HepG2 (cell line): ENCODE results near the gene CHRM5. TPM values are rescaled to one million over a fixed set of nuclear protein-coding genes. Genes with fewer than 3 reads are reported as not detected.

Source experiments
- ATRX ChIP-seq: sonication (generic); formaldehyde crosslinking; IDR thresholded peaks from 2 replicates; pipeline ENCODE4 v1.4.0; 2020; ENCODE audit warnings: missing genetic modification reagents, borderline replicate concordance
- KLF11 ChIP-seq: IDR thresholded peaks from 2 replicates; pipeline ENCODE4 v1.6.1; 2016; ENCODE audit warnings: missing compliant biosample characterization
- PAWR ChIP-seq: sonication (generic); formaldehyde crosslinking; IDR thresholded peaks from 2 replicates; pipeline ENCODE4 v1.4.0; 2020; ENCODE audit warnings: missing genetic modification reagents, mild to moderate bottlenecking, borderline replicate concordance
- SALL1 ChIP-seq: sonication (generic); formaldehyde crosslinking; IDR thresholded peaks from 2 replicates; pipeline ENCODE4 v1.8.0; 2022; ENCODE audit warnings: mild to moderate bottlenecking, missing genetic modification reagents
- SP4 ChIP-seq: sonication (generic); formaldehyde crosslinking; IDR thresholded peaks from 2 replicates; pipeline ENCODE4 v1.8.1; 2023; ENCODE audit warnings: mild to moderate bottlenecking, missing genetic modification reagents
- USF2 ChIP-seq, 2 experiments: sonication (generic) in 1 of 2; formaldehyde crosslinking in 1 of 2; IDR thresholded peaks; 2 replicates each; pipeline versions ENCODE4 v1.5.1 to v1.6.1; 2011 to 2020; ENCODE audit warnings: borderline replicate concordance in 1 of 2, low read depth in 1 of 2, low read length in 1 of 2, mild to moderate bottlenecking in 1 of 2, missing genetic modification reagents in 1 of 2, moderate library complexity in 1 of 2
- ZBTB26 ChIP-seq: IDR thresholded peaks from 2 replicates; pipeline ENCODE4 v1.6.1; 2016; ENCODE audit warnings: missing compliant biosample characterization, missing genetic modification reagents, borderline replicate concordance
- ZNF558 ChIP-seq: sonication (generic); formaldehyde crosslinking; IDR thresholded peaks from 2 replicates; pipeline ENCODE4 v1.9.0; 2022; ENCODE audit warnings: mild to moderate bottlenecking, missing genetic modification reagents, borderline replicate concordance
- ZNF609 ChIP-seq: sonication (generic); formaldehyde crosslinking; IDR thresholded peaks from 2 replicates; pipeline ENCODE4 v1.4.0; 2020; ENCODE audit warnings: mild to moderate bottlenecking, missing genetic modification reagents, borderline replicate concordance
- ZNF615 ChIP-seq: sonication (generic); formaldehyde crosslinking; IDR thresholded peaks from 2 replicates; pipeline ENCODE4 v1.5.0; 2020; ENCODE audit warnings: mild to moderate bottlenecking, missing genetic modification reagents, borderline replicate concordance
- ZNF709 ChIP-seq: sonication (generic); formaldehyde crosslinking; IDR thresholded peaks from 2 replicates; pipeline ENCODE4 v1.5.0; 2020; ENCODE audit warnings: mild to moderate bottlenecking, missing genetic modification reagents
- ZNF713 ChIP-seq: sonication (generic); formaldehyde crosslinking; IDR thresholded peaks from 2 replicates; pipeline ENCODE4 v1.4.0; 2020; ENCODE audit warnings: mild to moderate bottlenecking, missing genetic modification reagents
- ZNF770 ChIP-seq: sonication (generic); formaldehyde crosslinking; IDR thresholded peaks from 2 replicates; pipeline ENCODE4 v1.5.0; 2020; ENCODE audit warnings: mild to moderate bottlenecking, missing genetic modification reagents
- ZSCAN12 ChIP-seq: sonication (generic); formaldehyde crosslinking; IDR thresholded peaks from 2 replicates; pipeline ENCODE4 v1.9.0; 2021; ENCODE audit warnings: mild to moderate bottlenecking, missing genetic modification reagents
- ZSCAN5A ChIP-seq: sonication (generic); formaldehyde crosslinking; IDR thresholded peaks from 2 replicates; pipeline ENCODE4 v1.8.0; 2022; ENCODE audit warnings: mild to moderate bottlenecking, missing genetic modification reagents, borderline replicate concordance
- polyA plus RNA-seq, 8 experiments: library from polyadenylated mRNA; depleted of rRNA in 3 of 8; stranded (reverse) in 7 of 8; unstranded in 1 of 8; fragments of >200 nt; fragmentation: Illumina TruSeq in 4 of 8; extraction: Trizol in 4 of 8; gene quantifications; 2 replicates each; pipeline versions ENCODE4 v1.2.1 to v1.2.3, GENCODE V29; 2011 to 2016; ENCODE audit warnings: low read depth in 4 of 8, missing spikeins in 1 of 8, mixed read lengths in 1 of 8; ENCODE audit not compliant: insufficient read depth in 1 of 8
- total RNA-seq, 5 experiments: library from RNA; depleted of rRNA; stranded (reverse); fragments of >200 nt; fragmentation: Illumina TruSeq; extraction: Trizol; gene quantifications; 2 replicates each; pipeline ENCODE4 v1.2.3, GENCODE V29; 2016; ENCODE audit warnings: low read depth in 1 of 5

The CHRM5 gene
- total and polyA plus RNA-seq, 2 of the 13 experiments (the other 11 are each of a cell fraction or from before 2014, with no cell fraction given), result not detected

GRCh38 chr15:34038023-34038870, 70.0 kb downstream of the CHRM5 start (continued):
- TF ChIP-seq SALL1 (CRISPR knock-in tag) (peak; percentile 78), ZNF770 (CRISPR knock-in tag) (0 out of 2 replicates have a peak, but pooled peaks have one; percentile 3), ZNF709 (CRISPR knock-in tag) (0 out of 2 replicates have a peak, but pooled peaks have one; percentile 54), USF2 (IDR thresholded peaks at IDR 0.05; ENCODE audit: low read depth, low read length) (no peak), USF2 (CRISPR knock-in tag; IDR thresholded peaks at IDR 0.05; ENCODE audit: borderline replicate concordance) (no peak), ZNF713 (peak; percentile 77; the same call in 1 of the 2 replicates), PAWR (CRISPR knock-in tag) (no peak), KLF11 (CRISPR knock-in tag) (0 out of 2 replicates have a peak, but pooled peaks have one; percentile 37), ZNF615 (CRISPR knock-in tag) (no peak), ZNF558 (0 out of 2 replicates have a peak, but pooled peaks have one; percentile 11), ZSCAN5A (CRISPR knock-in tag) (0 out of 2 replicates have a peak, but pooled peaks have one; percentile 42), ZNF609 (CRISPR knock-in tag) (no peak; the same call in 1 of the 2 replicates), ZSCAN12 (no peak), ZBTB26 (CRISPR knock-in tag) (no peak), ATRX (CRISPR knock-in tag) (no peak), SP4 (peak; percentile 61; the same call in 1 of the 2 replicates)
